Common myeloid progenitor, CD34-positive (primary cell): ENCODE results near the gene AHNAK2.

Source experiments
- CTCF ChIA-PET: fragments of 350-600 bp; sonication (Branson Sonifier 250); formaldehyde crosslinking; loops from one replicate; lab custom pipeline; 2021; ENCODE audit warnings: antibody characterized with exemption; lab: Charles Lee
- POLR2A ChIA-PET: fragments of 350-600 bp; sonication (Branson Sonifier 250); formaldehyde crosslinking; loops from one replicate; lab custom pipeline; 2021; ENCODE audit warnings: antibody characterized with exemption; lab: Charles Lee
- DNase-seq, 3 donors: peaks; one replicate each; pipeline versions ENCODE4 v3.0.0 to v3.0.0-alpha.2; 2013
- H3K27ac ChIP-seq, 2 experiments: 1 replicate in 1 of 2; 2 replicates in 1 of 2; pipeline ENCODE4 v1.7.0; 2013; ENCODE audit warnings: inconsistent platforms in 2 of 2, low read length in 2 of 2, mild to moderate bottlenecking in 2 of 2, low read depth in 1 of 2, moderate library complexity in 1 of 2; ENCODE audit not compliant: severe bottlenecking in 2 of 2, insufficient read depth in 1 of 2, poor library complexity in 1 of 2
- H3K27me3 ChIP-seq, 5 experiments: replicated peaks in 2 of 5; 1 replicate in 3 of 5; 2 replicates in 2 of 5; pipeline versions ENCODE4 v1.6.1 to v1.7.0; 2013; ENCODE audit warnings: low read length in 4 of 5, mild to moderate bottlenecking in 2 of 5, moderate library complexity in 2 of 5, inconsistent platforms in 1 of 5; ENCODE audit not compliant: insufficient read depth in 5 of 5, control insufficient read depth in 4 of 5
- H3K36me3 ChIP-seq, 4 experiments: 1 replicate in 2 of 4; 2 replicates in 2 of 4; pipeline versions ENCODE4 v1.6.1 to v1.7.0; 2013; ENCODE audit warnings: low read length in 3 of 4, control low read depth in 1 of 4, mild to moderate bottlenecking in 1 of 4; ENCODE audit not compliant: control insufficient read depth in 4 of 4, insufficient read depth in 4 of 4
- H3K4me1 ChIP-seq, 4 experiments: 1 replicate in 3 of 4; 2 replicates in 1 of 4; pipeline versions ENCODE4 v1.6.1 to v1.7.1; 2013; ENCODE audit warnings: low read length in 3 of 4, mild to moderate bottlenecking in 3 of 4, control low read depth in 1 of 4, inconsistent platforms in 1 of 4, moderate library complexity in 1 of 4; ENCODE audit not compliant: control insufficient read depth in 4 of 4, insufficient read depth in 4 of 4; ENCODE audit errors: control extremely low read depth in 1 of 4
- H3K4me3 ChIP-seq, 7 experiments: 1 replicate in 4 of 7; 2 replicates in 3 of 7; pipeline versions ENCODE4 v1.5.1 to v1.7.0; 2013; ENCODE audit warnings: mild to moderate bottlenecking in 7 of 7, low read length in 6 of 7, moderate library complexity in 6 of 7, inconsistent platforms in 2 of 7, low read depth in 2 of 7, control low read depth in 1 of 7; ENCODE audit not compliant: insufficient read depth in 4 of 7, control insufficient read depth in 1 of 7; ENCODE audit errors: extremely low read depth in 1 of 7
- H3K9me3 ChIP-seq, 5 experiments: 1 replicate in 4 of 5; 2 replicates in 1 of 5; pipeline versions ENCODE4 v1.6.1 to v1.7.1; 2013; ENCODE audit warnings: low read length in 4 of 5, mild to moderate bottlenecking in 2 of 5, inconsistent platforms in 1 of 5, low read depth in 1 of 5, moderate library complexity in 1 of 5; ENCODE audit not compliant: control insufficient read depth in 4 of 5, insufficient read depth in 2 of 5; ENCODE audit errors: control extremely low read depth in 1 of 5
- WGBS: methylation state at CpG from one replicate; pipeline ENCODE4 v1.1.5; 2013; ENCODE audit not compliant: insufficient coverage; 5-methylcytosine and 5-hydroxymethylcytosine counted together

AHNAK2 gene

GRCh38 chr14:105012171-105012985 is 34.2 kb upstream of the AHNAK2 start:
- no peaks in the 10 kb centered on the region for H3K9me3 ChIP-seq
- WGBS, result 82% methylated on average over 15 of the region's 23 CpGs
- DNase-seq, result peak in 2 of 3 donors; percentile 23 to 39
- H3K4me1 ChIP-seq, result peaks cover 0 to 31% (median 14%) of the 10 kb centered on the region in 4 experiments
- peak overlapping the region in 1 of 2 experiments; percentile 7 for H3K27ac ChIP-seq
- H3K4me3 ChIP-seq, result peak overlapping the region in 1 of 7 experiments; percentile 11
- CTCF ChIA-PET, result interaction anchor here (0.7 to 4.0 kb wide), 10 partner anchors 7 to 172 kb away, joined by 3 to 23 read pairs (median 6); partner anchors contain the start of gene CDCA4
- peaks cover 7 to 58% (median 27%) of the 10 kb centered on the region in 4 experiments for H3K36me3 ChIP-seq
- POLR2A ChIA-PET, result no interaction called here
- no peaks in the 10 kb centered on the region for H3K27me3 ChIP-seq

GRCh38 chr14:105011312-105011990 is 33.3 kb upstream of the AHNAK2 start:
- ChIA-PET POLR2A (no interaction called here), CTCF (interaction anchor here (1.1 to 4.0 kb wide), 6 partner anchors 8 to 62 kb away, joined by 3 to 23 read pairs (median 8); partner anchors contain the start of gene CDCA4)
- no peaks in the 10 kb centered on the region for H3K27me3 ChIP-seq
- H3K4me1 ChIP-seq, result peaks cover 0 to 23% (median 13%) of the 10 kb centered on the region in 4 experiments
- peak overlapping the region in 1 of 2 experiments; percentile 7 for H3K27ac ChIP-seq
- H3K4me3 ChIP-seq, result peak overlapping the region in 1 of 7 experiments; percentile 11
- peaks cover 9 to 62% (median 34%) of the 10 kb centered on the region in 4 experiments for H3K36me3 ChIP-seq
- no peaks in the 10 kb centered on the region for H3K9me3 ChIP-seq
- 92% methylated on average over 27 of the region's 29 CpGs for WGBS
- no peak for DNase-seq

- CTCF ChIA-PET, result interaction anchor here (2.2 to 4.0 kb wide), 4 partner anchors 9 to 34 kb away, joined by 6 to 23 read pairs (median 11); partner anchors contain the start of gene CDCA4
- Histone ChIP-seq H3K9me3 (no peaks in the 10 kb centered on the region), H3K4me1 (peaks cover 0 to 18% (median 9%) of the 10 kb centered on the region in 4 experiments), H3K27ac (no peak overlapping the region), H3K27me3 (no peaks in the 10 kb centered on the region), H3K36me3 (peaks cover 11 to 63% (median 35%) of the 10 kb centered on the region in 4 experiments), H3K4me3 (no peak overlapping the region)
- no peak for DNase-seq
- POLR2A ChIA-PET, result no interaction called here
- WGBS, result 96% methylated on average over 15 of the region's 17 CpGs
These were observed 32.7 kb upstream of the AHNAK2 start for GRCh38 chr14:105010891-105011291.

GRCh38 chr14:105010106-105010505 is 31.9 kb upstream of the AHNAK2 start:
- H3K27ac ChIP-seq, result no peak overlapping the region
- no peak for DNase-seq
- H3K4me1 ChIP-seq, result peaks cover 0 to 11% (median 5%) of the 10 kb centered on the region in 4 experiments
- H3K27me3 ChIP-seq, result no peaks in the 10 kb centered on the region
- no peaks in the 10 kb centered on the region for H3K9me3 ChIP-seq
- H3K4me3 ChIP-seq, result no peak overlapping the region
- peaks cover 11 to 68% (median 36%) of the 10 kb centered on the region in 4 experiments for H3K36me3 ChIP-seq
- 94% methylated on average over 2 of the region's 4 CpGs for WGBS
- POLR2A ChIA-PET, result no interaction called here
- CTCF ChIA-PET, result interaction anchor here (2.5 kb wide), 1 partner anchor 16 kb away, joined by 12 read pairs; no protein-coding TSS in a partner anchor

GRCh38 chr14:105007593-105008264 is 29.6 kb upstream of the AHNAK2 start:
- POLR2A ChIA-PET, result no interaction called here
- WGBS, result 100% methylated on average over 17 of the region's 19 CpGs

GRCh38 chr14:105006831-105007592 is 28.8 kb upstream of the AHNAK2 start:
- DNase-seq, result no peak
- POLR2A ChIA-PET, result no interaction called here
- no peak overlapping the region for H3K27ac ChIP-seq
- no peaks in the 10 kb centered on the region for H3K27me3 ChIP-seq
- H3K4me1 ChIP-seq, result no peaks in the 10 kb centered on the region
- H3K4me3 ChIP-seq, result no peak overlapping the region
- CTCF ChIA-PET, result interaction anchor here (1.2 to 1.5 kb wide), 2 partner anchors 14 kb away, joined by 4 to 5 read pairs; partner anchors contain the start of gene CDCA4
- WGBS, result 96% methylated on average over 19 of the region's 21 CpGs
- peaks cover 11 to 58% (median 36%) of the 10 kb centered on the region in 4 experiments for H3K36me3 ChIP-seq
- no peaks in the 10 kb centered on the region for H3K9me3 ChIP-seq

More at GRCh38 chr14:105007593-105008264, 29.6 kb upstream of the AHNAK2 start:
- Histone ChIP-seq H3K9me3 (no peaks in the 10 kb centered on the region), H3K4me1 (peaks cover 0 to 2% (median 0%) of the 10 kb centered on the region in 4 experiments), H3K27me3 (no peaks in the 10 kb centered on the region), H3K36me3 (peaks cover 11 to 65% (median 36%) of the 10 kb centered on the region in 4 experiments), H3K4me3 (no peak overlapping the region), H3K27ac (no peak overlapping the region)
- DNase-seq, result no peak
- CTCF ChIA-PET, result no interaction called here
